ENCODE results near the gene NAB2. TPM values are rescaled to one million over a fixed set of nuclear protein-coding genes. Genes with fewer than 3 reads are reported as not detected.
A peak's percentile ranks its signal among the peaks of the same experiment; 100 is the strongest.

Gene NAB2
- total and polyA plus RNA-seq, 9 of the 15 experiments (the other 6 are each of a cell fraction or from before 2014, with no cell fraction given), result 0.45 to 40.9 (median 20.4) TPM

DNA sequence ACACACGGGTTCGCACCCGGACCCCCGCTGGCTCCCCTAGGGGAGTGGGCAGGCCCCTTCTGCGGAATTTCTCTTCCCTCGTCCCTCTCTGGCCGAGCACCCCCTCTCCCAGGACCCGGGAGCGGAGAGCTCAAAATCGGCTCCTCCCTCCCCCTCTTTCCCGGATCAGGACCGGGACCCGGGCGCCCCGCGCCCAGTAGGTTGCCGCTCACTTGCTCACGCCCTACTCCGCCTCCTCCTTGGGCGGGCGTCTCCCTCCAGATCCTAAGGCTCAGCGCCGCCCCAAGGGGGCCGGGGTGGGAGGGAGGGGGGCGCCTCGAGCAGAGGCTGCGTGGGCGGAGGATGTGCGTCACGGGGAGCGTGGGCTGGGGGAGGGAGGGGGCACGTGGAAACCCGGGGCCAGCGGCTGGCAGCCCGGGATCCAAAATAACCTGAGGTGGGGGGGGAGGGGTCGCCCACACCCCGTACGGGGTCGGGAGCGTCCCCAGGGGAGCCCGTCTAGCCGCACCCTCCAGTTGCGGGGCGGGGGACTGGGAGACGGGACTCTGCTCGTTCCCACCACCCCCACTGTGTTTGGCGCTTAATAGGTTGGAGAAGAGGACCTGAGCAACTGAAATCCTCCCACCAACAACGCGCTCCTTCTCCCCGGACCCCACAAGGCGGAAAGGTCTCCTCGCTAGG lies 1.8 kb upstream of the NAB2 start (continued):
- no peak for TF ChIP-seq ZNF551 (CRISPR knock-in tag; IDR thresholded peaks at IDR 0.05)
- TF ChIP-seq, protein P1, sequence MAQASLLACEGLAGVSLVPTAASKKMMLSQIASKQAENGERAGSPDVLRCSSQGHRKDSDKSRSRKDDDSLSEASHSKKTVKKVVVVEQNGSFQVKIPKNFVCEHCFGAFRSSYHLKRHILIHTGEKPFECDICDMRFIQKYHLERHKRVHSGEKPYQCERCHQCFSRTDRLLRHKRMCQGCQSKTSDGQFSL (CRISPR knock-in tag; IDR thresholded peaks at IDR 0.05), result 0 out of 2 replicates have a peak, but pooled peaks have one; percentile 15
- TF ChIP-seq, protein P1 (tag; IDR thresholded peaks at IDR 0.05), result no peak
- TF ChIP-seq PHB2 (IDR thresholded peaks at IDR 0.05; ENCODE audit: low read depth), result no peak
- TF ChIP-seq STAT5B (CRISPR knock-in tag; IDR thresholded peaks at IDR 0.05), result no peak
- TF ChIP-seq TBP (optimal IDR thresholded peaks at IDR 0.05; ENCODE audit: low read depth, low read length), result peak; percentile 5
- no peak for TF ChIP-seq KAT8 (IDR thresholded peaks at IDR 0.05; ENCODE audit: low read depth)
- peak; percentile 19; the same call in 1 of the 2 replicates for TF ChIP-seq DMBX1 (CRISPR knock-in tag; IDR thresholded peaks at IDR 0.05; ENCODE audit: borderline replicate concordance)
- TF ChIP-seq NFYB (IDR thresholded peaks at IDR 0.05; ENCODE audit: extremely low read depth, insufficient read length), result no peak
- TF ChIP-seq, protein P2, sequence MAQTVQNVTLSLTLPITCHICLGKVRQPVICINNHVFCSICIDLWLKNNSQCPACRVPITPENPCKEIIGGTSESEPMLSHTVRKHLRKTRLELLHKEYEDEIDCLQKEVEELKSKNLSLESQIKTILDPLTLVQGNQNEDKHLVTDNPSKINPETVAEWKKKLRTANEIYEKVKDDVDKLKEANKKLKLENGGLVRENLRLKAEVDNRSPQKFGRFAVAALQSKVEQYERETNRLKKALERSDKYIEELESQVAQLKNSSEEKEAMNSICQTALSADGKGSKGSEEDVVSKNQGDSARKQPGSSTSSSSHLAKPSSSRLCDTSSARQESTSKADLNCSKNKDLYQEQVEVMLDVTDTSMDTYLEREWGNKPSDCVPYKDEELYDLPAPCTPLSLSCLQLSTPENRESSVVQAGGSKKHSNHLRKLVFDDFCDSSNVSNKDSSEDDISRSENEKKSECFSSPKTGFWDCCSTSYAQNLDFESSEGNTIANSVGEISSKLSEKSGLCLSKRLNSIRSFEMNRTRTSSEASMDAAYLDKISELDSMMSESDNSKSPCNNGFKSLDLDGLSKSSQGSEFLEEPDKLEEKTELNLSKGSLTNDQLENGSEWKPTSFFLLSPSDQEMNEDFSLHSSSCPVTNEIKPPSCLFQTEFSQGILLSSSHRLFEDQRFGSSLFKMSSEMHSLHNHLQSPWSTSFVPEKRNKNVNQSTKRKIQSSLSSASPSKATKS (CRISPR knock-in tag; IDR thresholded peaks at IDR 0.05), result no peak
- TF ChIP-seq TCF3 (CRISPR knock-in tag; IDR thresholded peaks at IDR 0.05), result no peak
- TF ChIP-seq, protein P3, sequence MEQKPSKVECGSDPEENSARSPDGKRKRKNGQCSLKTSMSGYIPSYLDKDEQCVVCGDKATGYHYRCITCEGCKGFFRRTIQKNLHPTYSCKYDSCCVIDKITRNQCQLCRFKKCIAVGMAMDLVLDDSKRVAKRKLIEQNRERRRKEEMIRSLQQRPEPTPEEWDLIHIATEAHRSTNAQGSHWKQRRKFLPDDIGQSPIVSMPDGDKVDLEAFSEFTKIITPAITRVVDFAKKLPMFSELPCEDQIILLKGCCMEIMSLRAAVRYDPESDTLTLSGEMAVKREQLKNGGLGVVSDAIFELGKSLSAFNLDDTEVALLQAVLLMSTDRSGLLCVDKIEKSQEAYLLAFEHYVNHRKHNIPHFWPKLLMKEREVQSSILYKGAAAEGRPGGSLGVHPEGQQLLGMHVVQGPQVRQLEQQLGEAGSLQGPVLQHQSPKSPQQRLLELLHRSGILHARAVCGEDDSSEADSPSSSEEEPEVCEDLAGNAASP (IDR thresholded peaks at IDR 0.05), result no peak
- TF ChIP-seq ZNF586 (CRISPR knock-in tag; conservative IDR thresholded peaks at IDR 0.05), result no peak
- no peak for TF ChIP-seq HDAC2 (IDR thresholded peaks at IDR 0.05)
- no peak for TF ChIP-seq ZC3H11A (IDR thresholded peaks at IDR 0.05; ENCODE audit: low read depth, low read length)
- no peak for TF ChIP-seq SLC30A9 (CRISPR knock-in tag; IDR thresholded peaks at IDR 0.05)
- peak; percentile 4 for TF ChIP-seq BRD9 (IDR thresholded peaks at IDR 0.05; ENCODE audit: low read depth, partially characterized antibody)
- TF ChIP-seq PPARD (CRISPR knock-in tag; IDR thresholded peaks at IDR 0.05), result no peak
- TF ChIP-seq, protein P4, sequence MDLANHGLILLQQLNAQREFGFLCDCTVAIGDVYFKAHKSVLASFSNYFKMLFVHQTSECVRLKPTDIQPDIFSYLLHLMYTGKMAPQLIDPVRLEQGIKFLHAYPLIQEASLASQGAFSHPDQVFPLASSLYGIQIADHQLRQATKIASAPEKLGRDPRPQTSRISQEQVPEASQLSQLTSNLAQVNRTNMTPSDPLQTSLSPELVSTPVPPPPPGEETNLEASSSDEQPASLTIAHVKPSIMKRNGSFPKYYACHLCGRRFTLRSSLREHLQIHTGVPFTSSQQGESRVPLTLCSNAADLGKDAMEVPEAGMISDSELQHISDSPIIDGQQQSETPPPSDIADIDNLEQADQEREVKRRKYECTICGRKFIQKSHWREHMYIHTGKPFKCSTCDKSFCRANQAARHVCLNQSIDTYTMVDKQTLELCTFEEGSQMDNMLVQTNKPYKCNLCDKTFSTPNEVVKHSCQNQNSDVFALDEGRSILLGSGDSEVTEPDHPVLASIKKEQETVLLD (IDR thresholded peaks at IDR 0.05), result no peak
- TF ChIP-seq RBFOX2 (IDR thresholded peaks at IDR 0.05; ENCODE audit: low read depth, low read length), result peak; percentile 79
- no peak for TF ChIP-seq ZNF584 (CRISPR knock-in tag; IDR thresholded peaks at IDR 0.05; ENCODE audit: low read depth)
- peak; percentile 58 for TF ChIP-seq CREB1 (IDR thresholded peaks at IDR 0.05)
- no peak; the same call in 1 of the 2 replicates for TF ChIP-seq CREB1 (CRISPR knock-in tag; IDR thresholded peaks at IDR 0.05)

Measured in K562 (cell line).